Measurements from ENCODE around the gene EP400.

Gene EP400

GRCh38 chr12:131913666-131914065, 36.1 kb upstream of the EP400 start:
- H3K9ac ChIP-seq (ENCODE audit: low read depth in 1 of 2, low read length in 2 of 2), result no peak overlapping the region
- H3K27me3 ChIP-seq (ENCODE audit: control insufficient read depth in 2 of 2, insufficient read depth in 2 of 2, low read length in 2 of 2), result no peaks in the 10 kb centered on the region
- no peak overlapping the region for H3K27ac ChIP-seq (ENCODE audit: low read depth in 2 of 2, low read length in 2 of 2)
- H3K9me3 ChIP-seq (ENCODE audit: control insufficient read depth in 2 of 2, low read length in 2 of 2), result no peaks in the 10 kb centered on the region
- no peak overlapping the region for H3K4me3 ChIP-seq (ENCODE audit: low read length in 2 of 2)
- no peaks in the 10 kb centered on the region for H3K4me1 ChIP-seq (ENCODE audit: control insufficient read depth in 2 of 2, insufficient read depth in 2 of 2, low read length in 2 of 2)
- peaks cover 48 to 56% of the 10 kb centered on the region in 2 donors for H3K36me3 ChIP-seq (ENCODE audit: control insufficient read depth in 2 of 2, insufficient read depth in 2 of 2, low read length in 2 of 2)

GRCh38 chr12:131914179-131914702, 35.5 kb upstream of the EP400 start:
- no peak overlapping the region for H3K27ac ChIP-seq (ENCODE audit: low read depth in 2 of 2, low read length in 2 of 2)
- H3K27me3 ChIP-seq (ENCODE audit: control insufficient read depth in 2 of 2, insufficient read depth in 2 of 2, low read length in 2 of 2), result no peaks in the 10 kb centered on the region
- no peaks in the 10 kb centered on the region for H3K9me3 ChIP-seq (ENCODE audit: control insufficient read depth in 2 of 2, low read length in 2 of 2)
- H3K9ac ChIP-seq (ENCODE audit: low read depth in 1 of 2, low read length in 2 of 2), result no peak overlapping the region
- H3K4me3 ChIP-seq (ENCODE audit: low read length in 2 of 2), result no peak overlapping the region
- H3K4me1 ChIP-seq (ENCODE audit: control insufficient read depth in 2 of 2, insufficient read depth in 2 of 2, low read length in 2 of 2), result no peaks in the 10 kb centered on the region
- peaks cover 48 to 52% of the 10 kb centered on the region in 2 donors for H3K36me3 ChIP-seq (ENCODE audit: control insufficient read depth in 2 of 2, insufficient read depth in 2 of 2, low read length in 2 of 2)

- Histone ChIP-seq H3K9me3 (ENCODE audit: control insufficient read depth in 2 of 2, low read length in 2 of 2) (no peaks in the 10 kb centered on the region), H3K4me3 (ENCODE audit: low read length in 2 of 2) (no peak overlapping the region), H3K27me3 (ENCODE audit: control insufficient read depth in 2 of 2, insufficient read depth in 2 of 2, low read length in 2 of 2) (no peaks in the 10 kb centered on the region), H3K9ac (ENCODE audit: low read depth in 1 of 2, low read length in 2 of 2) (no peak overlapping the region), H3K27ac (ENCODE audit: low read depth in 2 of 2, low read length in 2 of 2) (no peak overlapping the region), H3K36me3 (ENCODE audit: control insufficient read depth in 2 of 2, insufficient read depth in 2 of 2, low read length in 2 of 2) (peaks cover 47 to 49% of the 10 kb centered on the region in 2 donors), H3K4me1 (ENCODE audit: control insufficient read depth in 2 of 2, insufficient read depth in 2 of 2, low read length in 2 of 2) (no peaks in the 10 kb centered on the region)
Observed at GRCh38 chr12:131915000-131915689, 34.6 kb upstream of the EP400 start.

- Histone ChIP-seq H3K4me1 (ENCODE audit: control insufficient read depth in 2 of 2, insufficient read depth in 2 of 2, low read length in 2 of 2) (no peaks in the 10 kb centered on the region), H3K27me3 (ENCODE audit: control insufficient read depth in 2 of 2, insufficient read depth in 2 of 2, low read length in 2 of 2) (no peaks in the 10 kb centered on the region), H3K27ac (ENCODE audit: low read depth in 2 of 2, low read length in 2 of 2) (no peak overlapping the region), H3K9ac (ENCODE audit: low read depth in 1 of 2, low read length in 2 of 2) (no peak overlapping the region), H3K9me3 (ENCODE audit: control insufficient read depth in 2 of 2, low read length in 2 of 2) (no peaks in the 10 kb centered on the region), H3K4me3 (ENCODE audit: low read length in 2 of 2) (no peak overlapping the region), H3K36me3 (ENCODE audit: control insufficient read depth in 2 of 2, insufficient read depth in 2 of 2, low read length in 2 of 2) (peaks cover 41 to 49% of the 10 kb centered on the region in 2 donors)
Observed at GRCh38 chr12:131915823-131916222, 33.9 kb upstream of the EP400 start.

- H3K27me3 ChIP-seq (ENCODE audit: control insufficient read depth in 2 of 2, insufficient read depth in 2 of 2, low read length in 2 of 2), result no peaks in the 10 kb centered on the region
- H3K4me3 ChIP-seq (ENCODE audit: low read length in 2 of 2), result no peak overlapping the region
- H3K36me3 ChIP-seq (ENCODE audit: control insufficient read depth in 2 of 2, insufficient read depth in 2 of 2, low read length in 2 of 2), result peaks cover 38 to 49% of the 10 kb centered on the region in 2 donors
- no peak overlapping the region for H3K27ac ChIP-seq (ENCODE audit: low read depth in 2 of 2, low read length in 2 of 2)
- no peaks in the 10 kb centered on the region for H3K4me1 ChIP-seq (ENCODE audit: control insufficient read depth in 2 of 2, insufficient read depth in 2 of 2, low read length in 2 of 2)
- no peaks in the 10 kb centered on the region for H3K9me3 ChIP-seq (ENCODE audit: control insufficient read depth in 2 of 2, low read length in 2 of 2)
- no peak overlapping the region for H3K9ac ChIP-seq (ENCODE audit: low read depth in 1 of 2, low read length in 2 of 2)
Observed at GRCh38 chr12:131916306-131917138, 33.2 kb upstream of the EP400 start.

- Histone ChIP-seq H3K27ac (ENCODE audit: low read depth in 2 of 2, low read length in 2 of 2) (no peak overlapping the region), H3K9me3 (ENCODE audit: control insufficient read depth in 2 of 2, low read length in 2 of 2) (no peaks in the 10 kb centered on the region), H3K4me3 (ENCODE audit: low read length in 2 of 2) (no peak overlapping the region), H3K9ac (ENCODE audit: low read depth in 1 of 2, low read length in 2 of 2) (no peak overlapping the region), H3K4me1 (ENCODE audit: control insufficient read depth in 2 of 2, insufficient read depth in 2 of 2, low read length in 2 of 2) (no peaks in the 10 kb centered on the region), H3K36me3 (ENCODE audit: control insufficient read depth in 2 of 2, insufficient read depth in 2 of 2, low read length in 2 of 2) (peaks cover 31 to 44% of the 10 kb centered on the region in 2 donors), H3K27me3 (ENCODE audit: control insufficient read depth in 2 of 2, insufficient read depth in 2 of 2, low read length in 2 of 2) (no peaks in the 10 kb centered on the region)
Observed at GRCh38 chr12:131917139-131917710, 32.5 kb upstream of the EP400 start.

GRCh38 chr12:131917711-131918306, 31.9 kb upstream of the EP400 start:
- Histone ChIP-seq H3K9me3 (ENCODE audit: control insufficient read depth in 2 of 2, low read length in 2 of 2) (no peaks in the 10 kb centered on the region), H3K27me3 (ENCODE audit: control insufficient read depth in 2 of 2, insufficient read depth in 2 of 2, low read length in 2 of 2) (no peaks in the 10 kb centered on the region), H3K4me1 (ENCODE audit: control insufficient read depth in 2 of 2, insufficient read depth in 2 of 2, low read length in 2 of 2) (no peaks in the 10 kb centered on the region), H3K9ac (ENCODE audit: low read depth in 1 of 2, low read length in 2 of 2) (no peak overlapping the region), H3K36me3 (ENCODE audit: control insufficient read depth in 2 of 2, insufficient read depth in 2 of 2, low read length in 2 of 2) (peaks cover 29 to 40% of the 10 kb centered on the region in 2 donors), H3K4me3 (ENCODE audit: low read length in 2 of 2) (no peak overlapping the region), H3K27ac (ENCODE audit: low read depth in 2 of 2, low read length in 2 of 2) (no peak overlapping the region)

GRCh38 chr12:131918311-131919050, 31.3 kb upstream of the EP400 start:
- Histone ChIP-seq H3K4me3 (ENCODE audit: low read length in 2 of 2) (no peak overlapping the region), H3K36me3 (ENCODE audit: control insufficient read depth in 2 of 2, insufficient read depth in 2 of 2, low read length in 2 of 2) (peaks cover 28 to 40% of the 10 kb centered on the region in 2 donors), H3K27me3 (ENCODE audit: control insufficient read depth in 2 of 2, insufficient read depth in 2 of 2, low read length in 2 of 2) (no peaks in the 10 kb centered on the region), H3K4me1 (ENCODE audit: control insufficient read depth in 2 of 2, insufficient read depth in 2 of 2, low read length in 2 of 2) (no peaks in the 10 kb centered on the region), H3K9ac (ENCODE audit: low read depth in 1 of 2, low read length in 2 of 2) (no peak overlapping the region), H3K27ac (ENCODE audit: low read depth in 2 of 2, low read length in 2 of 2) (no peak overlapping the region), H3K9me3 (ENCODE audit: control insufficient read depth in 2 of 2, low read length in 2 of 2) (no peaks in the 10 kb centered on the region)

GRCh38 chr12:131919051-131919347, 30.7 kb upstream of the EP400 start:
- Histone ChIP-seq H3K27ac (ENCODE audit: low read depth in 2 of 2, low read length in 2 of 2) (no peak overlapping the region), H3K4me3 (ENCODE audit: low read length in 2 of 2) (no peak overlapping the region), H3K9ac (ENCODE audit: low read depth in 1 of 2, low read length in 2 of 2) (no peak overlapping the region), H3K4me1 (ENCODE audit: control insufficient read depth in 2 of 2, insufficient read depth in 2 of 2, low read length in 2 of 2) (no peaks in the 10 kb centered on the region), H3K9me3 (ENCODE audit: control insufficient read depth in 2 of 2, low read length in 2 of 2) (no peaks in the 10 kb centered on the region), H3K36me3 (ENCODE audit: control insufficient read depth in 2 of 2, insufficient read depth in 2 of 2, low read length in 2 of 2) (peaks cover 26 to 39% of the 10 kb centered on the region in 2 donors), H3K27me3 (ENCODE audit: control insufficient read depth in 2 of 2, insufficient read depth in 2 of 2, low read length in 2 of 2) (no peaks in the 10 kb centered on the region)
